Mucosa of descending colon (tissue), 3 donors: ENCODE measurements around the gene CSNK2B. TPM values are rescaled to one million over a fixed set of nuclear protein-coding genes. Genes with fewer than 3 reads are reported as not detected.

Experiments used
- ATAC-seq: fragments of 200-7000 bp; cut with Tn5 transposase; one replicate; pipeline ENCODE4 v1.9.1; 2020; ENCODE audit warnings: mild to moderate bottlenecking, moderate library complexity
- DNase-seq, 3 donors: peaks; one replicate each; pipeline ENCODE4 v3.0.0-alpha.2; 2020
- H3K36me3 ChIP-seq: fragments of 200-600 bp; one replicate; pipeline ENCODE4 v1.8.0; 2021; ENCODE audit warnings: low read depth, mild to moderate bottlenecking
- H3K4me1 ChIP-seq: fragments of 200-600 bp; one replicate; pipeline ENCODE4 v1.8.0; 2021; ENCODE audit warnings: low read depth, mild to moderate bottlenecking
- H3K4me3 ChIP-seq: fragments of 200-600 bp; one replicate; pipeline ENCODE4 v1.8.0; 2021; ENCODE audit warnings: mild to moderate bottlenecking
- H3K9me3 ChIP-seq: fragments of 200-600 bp; one replicate; pipeline ENCODE4 v1.8.0; 2021; ENCODE audit warnings: mild to moderate bottlenecking
- intact Hi-C, 2 donors: fragments of 100-400 bp; cut with DNase I in 1 of 2; cut with micrococcal nuclease in 1 of 2; formaldehyde crosslinking; loops; one replicate each; pipeline versions ENCODE4 v1.11.0 to v1.11.1; 2022; cut with DNase I, micrococcal nuclease
- total RNA-seq, 3 donors: library from RNA; stranded (reverse); fragmentation: NEBNext Ultra II Directional in 2 of 3; extraction: Animal tissue kit (Norgen Biotek cat#: 25700) in 2 of 3; gene quantifications; one replicate each; pipeline versions ENCODE4 v1.2.1 to v1.2.4, GENCODE V29; 2021 to 2023
- TF ChIP-seq, protein P1 (sequence below): fragments of 200-600 bp; IDR thresholded peaks from one replicate; pipeline ENCODE4 v1.8.0; 2022; ENCODE audit warnings: antibody characterized with exemption, mild to moderate bottlenecking
- donor health status: DM: no; HTN: no; CAD: no; lungs with moderate emphysema.
- donor health status: DM: no; HTN: no; CAD: no.
- donor health status: DM: no; HTN: yes; CAD: no.

CSNK2B gene
- total RNA-seq, 3 donors from 2014 or later: 125 to 147 (median 134) TPM

- H3K4me3 ChIP-seq: no peak overlapping the region
- DNase-seq (no peak), ATAC-seq (no peak)
- TF ChIP-seq, protein P1, sequence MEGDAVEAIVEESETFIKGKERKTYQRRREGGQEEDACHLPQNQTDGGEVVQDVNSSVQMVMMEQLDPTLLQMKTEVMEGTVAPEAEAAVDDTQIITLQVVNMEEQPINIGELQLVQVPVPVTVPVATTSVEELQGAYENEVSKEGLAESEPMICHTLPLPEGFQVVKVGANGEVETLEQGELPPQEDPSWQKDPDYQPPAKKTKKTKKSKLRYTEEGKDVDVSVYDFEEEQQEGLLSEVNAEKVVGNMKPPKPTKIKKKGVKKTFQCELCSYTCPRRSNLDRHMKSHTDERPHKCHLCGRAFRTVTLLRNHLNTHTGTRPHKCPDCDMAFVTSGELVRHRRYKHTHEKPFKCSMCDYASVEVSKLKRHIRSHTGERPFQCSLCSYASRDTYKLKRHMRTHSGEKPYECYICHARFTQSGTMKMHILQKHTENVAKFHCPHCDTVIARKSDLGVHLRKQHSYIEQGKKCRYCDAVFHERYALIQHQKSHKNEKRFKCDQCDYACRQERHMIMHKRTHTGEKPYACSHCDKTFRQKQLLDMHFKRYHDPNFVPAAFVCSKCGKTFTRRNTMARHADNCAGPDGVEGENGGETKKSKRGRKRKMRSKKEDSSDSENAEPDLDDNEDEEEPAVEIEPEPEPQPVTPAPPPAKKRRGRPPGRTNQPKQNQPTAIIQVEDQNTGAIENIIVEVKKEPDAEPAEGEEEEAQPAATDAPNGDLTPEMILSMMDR: no peak
- H3K9me3 ChIP-seq: no peaks in the 10 kb centered on the region
- peaks cover 24% of the 10 kb centered on the region for H3K36me3 ChIP-seq
- no peaks in the 10 kb centered on the region for H3K4me1 ChIP-seq
- intact Hi-C loops: no loop called here
These were observed 33.5 kb upstream of the CSNK2B start for GRCh38 chr6:31632279-31632946.

GRCh38 chr6:31633447-31633846 is 32.4 kb upstream of the CSNK2B start:
- H3K36me3 ChIP-seq: peaks cover 14% of the 10 kb centered on the region
- H3K4me3 ChIP-seq: no peak overlapping the region
- TF ChIP-seq, protein P1: no peak
- intact Hi-C loops: no loop called here
- no peaks in the 10 kb centered on the region for H3K9me3 ChIP-seq
- DNase-seq (no peak), ATAC-seq (no peak)
- no peaks in the 10 kb centered on the region for H3K4me1 ChIP-seq

- Histone ChIP-seq H3K36me3 (peaks cover 12% of the 10 kb centered on the region), H3K4me1 (no peaks in the 10 kb centered on the region), H3K4me3 (no peak overlapping the region), H3K9me3 (no peaks in the 10 kb centered on the region)
- intact Hi-C loops: no loop called here
- TF ChIP-seq, protein P1: no peak
- DNase-seq (no peak), ATAC-seq (no peak)
These were observed 31.7 kb upstream of the CSNK2B start for GRCh38 chr6:31634131-31634530.

DNA sequence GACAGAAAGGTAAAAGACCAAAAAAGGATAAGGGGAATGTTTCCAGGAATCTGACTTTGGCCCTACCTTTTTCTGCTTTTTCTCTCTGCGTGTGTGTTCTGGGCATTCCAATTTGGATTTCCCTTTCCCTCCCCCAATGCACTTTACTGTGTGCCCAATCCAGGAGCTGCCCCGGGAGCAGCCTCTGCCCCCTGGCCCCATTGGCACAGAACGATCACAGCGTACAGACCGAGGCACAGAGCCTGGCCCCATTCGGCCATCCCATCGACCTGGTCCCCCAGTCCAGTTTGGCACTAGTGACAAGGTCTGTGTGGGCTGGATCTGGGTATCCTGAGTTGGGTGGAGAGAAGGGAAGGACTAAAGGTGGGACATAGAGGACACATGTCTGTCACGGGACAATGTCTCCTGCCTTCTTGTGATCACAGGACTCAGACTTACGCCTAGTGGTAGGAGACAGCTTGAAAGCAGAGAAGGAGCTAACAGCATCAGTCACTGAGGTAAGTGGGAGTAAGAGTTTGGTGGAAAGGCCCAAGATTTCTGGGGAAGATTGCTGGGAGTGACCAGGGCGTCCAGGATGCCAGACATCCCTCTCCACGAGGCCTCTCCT is 30.8 kb upstream of the CSNK2B start:
- intact Hi-C loops: no loop called here
- no peak overlapping the region for H3K4me3 ChIP-seq
- H3K9me3 ChIP-seq: no peaks in the 10 kb centered on the region
- DNase-seq: no peak
- peaks cover 7% of the 10 kb centered on the region for H3K36me3 ChIP-seq
- ATAC-seq: no peak
- H3K4me1 ChIP-seq: no peaks in the 10 kb centered on the region
- TF ChIP-seq, protein P1: no peak

GRCh38 chr6:31636698-31637596 is 28.9 kb upstream of the CSNK2B start:
- H3K4me1 ChIP-seq: no peaks in the 10 kb centered on the region
- ATAC-seq (no peak), DNase-seq (no peak)
- TF ChIP-seq, protein P1: no peak
- H3K36me3 ChIP-seq: peaks cover 17% of the 10 kb centered on the region
- no peak overlapping the region for H3K4me3 ChIP-seq
- intact Hi-C loops: no loop called here
- H3K9me3 ChIP-seq: no peaks in the 10 kb centered on the region
